Left ventricle myocardium inferior (tissue), 1 donor: ENCODE measurements around the gene LDB2. TPM values are rescaled to one million over a fixed set of nuclear protein-coding genes. Genes with fewer than 3 reads are reported as not detected.
A peak's percentile ranks its signal among the peaks of the same experiment; 100 is the strongest.

ENCODE experiments used
- DNase-seq: peaks from one replicate; pipeline ENCODE4 v3.0.0-alpha.2; 2020
- H3K27ac ChIP-seq: fragments of 200-600 bp; replicated peaks from 2 replicates; pipeline ENCODE4 v1.8.0; 2021
- H3K27me3 ChIP-seq: fragments of 200-600 bp; 2 replicates; pipeline ENCODE4 v1.8.0; 2021; ENCODE audit warnings: low read depth
- H3K36me3 ChIP-seq: fragments of 200-600 bp; 2 replicates; pipeline ENCODE4 v1.8.0; 2021
- H3K4me1 ChIP-seq: fragments of 200-600 bp; 2 replicates; pipeline ENCODE4 v1.8.0; 2021
- H3K4me3 ChIP-seq: fragments of 200-600 bp; 2 replicates; pipeline ENCODE4 v1.8.0; 2021; ENCODE audit warnings: mild to moderate bottlenecking, moderate library complexity
- H3K9me3 ChIP-seq: fragments of 200-600 bp; replicated peaks from 2 replicates; pipeline ENCODE4 v1.8.0; 2021
- intact Hi-C: fragments of 100-400 bp; cut with micrococcal nuclease; formaldehyde crosslinking; loops from one replicate; pipeline ENCODE4 v1.11.0; 2022
- total RNA-seq: library from RNA; stranded (reverse); fragmentation: NEBNext Ultra II Directional; extraction: Animal tissue kit (Norgen Biotek cat#: 25700); gene quantifications from one replicate; pipeline ENCODE4 v1.2.1, GENCODE V29; 2021
- TF ChIP-seq, protein P1 (sequence below): fragments of 200-600 bp; IDR thresholded peaks from 2 replicates; pipeline ENCODE4 v1.8.0; 2021; ENCODE audit warnings: antibody characterized with exemption, mild to moderate bottlenecking, borderline replicate concordance
- donor health status: DM: no; HTN: yes; CAD: no; lungs with severe emphysema.

The LDB2 gene
- total RNA-seq, 1 donor from 2014 or later = 29.6 TPM

DNA sequence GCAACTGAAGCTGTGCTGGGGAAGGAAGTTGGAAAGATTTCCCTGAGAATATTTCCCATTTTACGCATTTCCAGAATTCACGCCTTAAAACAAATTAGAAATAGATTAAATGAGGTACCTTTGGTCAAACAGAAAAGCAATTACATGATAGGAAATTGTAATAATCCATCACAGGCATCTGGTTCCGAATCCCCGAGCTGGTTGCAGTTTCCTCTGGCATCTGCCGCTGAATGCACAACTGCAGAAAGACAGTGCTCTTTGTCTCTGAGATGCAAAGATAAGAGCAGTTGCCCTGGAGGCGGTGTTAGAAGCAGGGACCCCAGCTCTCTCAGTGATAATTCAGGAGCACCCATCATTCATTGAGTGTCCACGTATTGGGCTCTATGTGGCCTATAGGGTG, 224.4 kb downstream of the LDB2 start:
- Histone ChIP-seq H3K36me3 (no peaks in the 10 kb centered on the region), H3K9me3 (no peaks in the 10 kb centered on the region), H3K27ac (no peak overlapping the region), H3K27me3 (no peaks in the 10 kb centered on the region), H3K4me1 (peaks cover 33% of the 10 kb centered on the region), H3K4me3 (no peak overlapping the region)
- no peak for DNase-seq
- intact Hi-C loops = no loop called here
- TF ChIP-seq, protein P1, sequence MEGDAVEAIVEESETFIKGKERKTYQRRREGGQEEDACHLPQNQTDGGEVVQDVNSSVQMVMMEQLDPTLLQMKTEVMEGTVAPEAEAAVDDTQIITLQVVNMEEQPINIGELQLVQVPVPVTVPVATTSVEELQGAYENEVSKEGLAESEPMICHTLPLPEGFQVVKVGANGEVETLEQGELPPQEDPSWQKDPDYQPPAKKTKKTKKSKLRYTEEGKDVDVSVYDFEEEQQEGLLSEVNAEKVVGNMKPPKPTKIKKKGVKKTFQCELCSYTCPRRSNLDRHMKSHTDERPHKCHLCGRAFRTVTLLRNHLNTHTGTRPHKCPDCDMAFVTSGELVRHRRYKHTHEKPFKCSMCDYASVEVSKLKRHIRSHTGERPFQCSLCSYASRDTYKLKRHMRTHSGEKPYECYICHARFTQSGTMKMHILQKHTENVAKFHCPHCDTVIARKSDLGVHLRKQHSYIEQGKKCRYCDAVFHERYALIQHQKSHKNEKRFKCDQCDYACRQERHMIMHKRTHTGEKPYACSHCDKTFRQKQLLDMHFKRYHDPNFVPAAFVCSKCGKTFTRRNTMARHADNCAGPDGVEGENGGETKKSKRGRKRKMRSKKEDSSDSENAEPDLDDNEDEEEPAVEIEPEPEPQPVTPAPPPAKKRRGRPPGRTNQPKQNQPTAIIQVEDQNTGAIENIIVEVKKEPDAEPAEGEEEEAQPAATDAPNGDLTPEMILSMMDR = no peak

DNA sequence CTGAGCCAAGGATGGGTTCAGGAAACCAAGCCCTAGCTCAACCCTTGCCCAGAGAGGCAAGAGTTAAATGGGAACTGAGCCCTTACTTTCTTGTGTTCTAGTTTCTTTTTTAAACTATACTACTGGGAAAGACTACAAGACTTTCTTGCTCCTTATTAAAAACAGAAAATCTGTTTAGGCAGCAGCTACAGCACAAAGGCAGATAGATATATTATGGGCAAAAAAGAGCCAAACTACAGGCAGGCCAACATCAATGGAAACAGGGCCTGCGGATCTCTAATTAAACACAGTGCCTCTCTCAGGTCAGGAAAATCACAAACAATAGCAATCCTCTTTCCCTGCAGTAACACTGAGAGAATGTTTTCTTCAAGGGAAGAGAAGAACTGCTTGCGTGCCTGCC, 226.0 kb downstream of the LDB2 start:
- Histone ChIP-seq H3K4me1 (peaks cover 37% of the 10 kb centered on the region), H3K27ac (no peak overlapping the region)

DNA sequence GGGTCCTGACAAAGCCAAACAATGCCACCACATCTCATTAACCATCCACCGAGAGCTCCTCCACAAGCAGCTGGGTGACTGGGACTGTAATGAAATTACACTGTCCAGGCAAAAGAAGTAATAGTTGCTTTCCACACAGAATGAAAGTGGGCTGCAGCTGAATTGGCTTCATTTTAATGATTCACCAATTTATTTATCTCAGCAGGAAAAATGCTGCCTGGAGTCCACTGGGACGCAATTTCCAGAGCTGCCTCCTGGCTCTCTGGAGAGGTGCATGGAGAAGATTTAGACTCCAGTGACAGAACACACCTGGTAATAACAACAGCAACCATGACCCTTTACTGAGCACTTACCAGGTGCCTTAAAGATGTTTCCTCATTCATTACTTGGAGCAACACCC, 226.7 kb downstream of the LDB2 start:
- DNase-seq = no peak
- H3K4me1 ChIP-seq = peaks cover 31% of the 10 kb centered on the region
- H3K4me3 ChIP-seq = no peak overlapping the region
- H3K27ac ChIP-seq = no peak overlapping the region
- TF ChIP-seq, protein P1 = no peak
- intact Hi-C loops = no loop called here
- no peaks in the 10 kb centered on the region for H3K27me3 ChIP-seq
- no peaks in the 10 kb centered on the region for H3K36me3 ChIP-seq
- H3K9me3 ChIP-seq = no peaks in the 10 kb centered on the region

More for the DNA sequence above, 226.0 kb downstream of the LDB2 start:
- Histone ChIP-seq H3K27me3 (no peaks in the 10 kb centered on the region), H3K36me3 (no peaks in the 10 kb centered on the region), H3K9me3 (no peaks in the 10 kb centered on the region), H3K4me3 (no peak overlapping the region)
- TF ChIP-seq, protein P1 = no peak
- no peak for DNase-seq
- intact Hi-C loops = no loop called here

DNA sequence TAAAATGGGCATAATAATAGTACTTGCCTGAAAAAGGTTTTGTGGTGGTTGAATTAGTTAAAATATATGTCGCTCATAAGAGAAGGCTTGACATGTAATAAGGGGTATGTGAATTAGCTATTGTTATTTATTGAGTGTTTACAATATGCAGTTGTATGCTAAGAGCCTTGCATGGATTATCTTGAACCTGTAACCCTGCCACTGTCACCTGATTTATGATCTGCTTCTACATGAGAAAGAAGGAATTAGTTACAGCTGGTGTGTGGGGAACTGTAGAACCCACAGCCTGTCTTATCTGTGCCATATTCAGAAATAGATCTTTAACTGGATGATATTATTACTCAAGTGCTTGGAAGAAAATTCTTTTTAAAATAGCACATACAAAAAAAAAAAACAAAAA, 227.7 kb downstream of the LDB2 start:
- H3K36me3 ChIP-seq = no peaks in the 10 kb centered on the region
- H3K4me1 ChIP-seq = peaks cover 28% of the 10 kb centered on the region

DNA sequence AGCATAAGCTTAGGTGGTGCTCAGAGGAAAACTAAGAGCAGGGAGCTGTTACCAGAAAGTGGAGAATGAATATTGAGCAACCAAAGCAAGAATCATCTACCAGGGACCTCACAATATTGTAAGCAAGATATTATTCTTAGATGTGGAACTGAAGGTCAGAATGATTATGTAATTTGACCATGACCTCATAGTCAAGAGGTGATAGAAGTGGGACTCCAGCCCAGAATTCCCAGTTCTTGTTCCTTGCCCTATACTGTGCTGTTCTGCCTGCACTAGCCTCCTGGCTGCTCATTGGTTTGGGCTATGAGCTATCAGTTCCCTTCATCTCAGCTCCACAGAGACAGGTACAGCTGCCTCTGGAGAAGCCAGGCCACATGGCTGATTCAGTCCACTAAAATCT, 229.4 kb downstream of the LDB2 start:
- Histone ChIP-seq H3K27me3 (no peaks in the 10 kb centered on the region), H3K36me3 (no peaks in the 10 kb centered on the region), H3K4me1 (peaks cover 28% of the 10 kb centered on the region), H3K4me3 (no peak overlapping the region), H3K9me3 (no peaks in the 10 kb centered on the region), H3K27ac (peak overlapping the region; percentile 35)
- no peak for DNase-seq
- TF ChIP-seq, protein P1 = no peak
- intact Hi-C loops = no loop called here

More for the DNA sequence above, 227.7 kb downstream of the LDB2 start:
- DNase-seq = no peak
- no peaks in the 10 kb centered on the region for H3K9me3 ChIP-seq
- no peak overlapping the region for H3K4me3 ChIP-seq
- TF ChIP-seq, protein P1 = no peak
- no peak overlapping the region for H3K27ac ChIP-seq
- no peaks in the 10 kb centered on the region for H3K27me3 ChIP-seq
- intact Hi-C loops = no loop called here

DNA sequence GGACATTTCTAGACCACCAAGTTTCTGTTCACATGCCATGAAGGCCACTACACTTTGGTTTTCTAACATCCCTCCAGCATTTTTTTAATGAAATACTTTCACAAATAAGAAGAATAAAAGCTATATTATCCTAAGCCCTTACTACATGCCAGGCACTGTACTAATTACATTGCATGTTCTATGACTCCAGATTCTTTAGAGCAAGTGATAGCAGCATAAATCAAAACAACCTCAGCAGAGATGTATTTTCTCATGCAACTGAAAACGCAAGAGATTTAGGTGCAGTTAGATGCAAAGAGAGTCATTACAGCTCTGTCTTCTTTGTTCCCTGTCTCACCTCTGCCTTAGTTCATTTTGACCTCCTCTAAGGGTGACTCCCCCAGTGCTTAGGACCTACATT, 230.0 kb downstream of the LDB2 start:
- H3K27me3 ChIP-seq = no peaks in the 10 kb centered on the region
- intact Hi-C loops = no loop called here
- H3K4me1 ChIP-seq = peaks cover 28% of the 10 kb centered on the region
- DNase-seq = no peak
- H3K4me3 ChIP-seq = no peak overlapping the region
- TF ChIP-seq, protein P1 = no peak
- no peaks in the 10 kb centered on the region for H3K36me3 ChIP-seq
- H3K27ac ChIP-seq = peak overlapping the region; percentile 35
- H3K9me3 ChIP-seq = no peaks in the 10 kb centered on the region
